PFSK-1 (cell line): ENCODE measurements around the gene APOBEC2.

Experiments
- POLR2AphosphoS5 ChIP-seq: IDR thresholded peaks from 2 replicates; pipeline ENCODE4 v1.6.1; 2012; ENCODE audit warnings: low read depth, mild to moderate bottlenecking, control low read depth, low read length, moderate library complexity
- SIN3A ChIP-seq: IDR thresholded peaks from 2 replicates; pipeline ENCODE4 v1.6.1; 2012; ENCODE audit warnings: mild to moderate bottlenecking, low read length, moderate library complexity, borderline replicate concordance; ENCODE audit not compliant: insufficient read depth
- TAF1 ChIP-seq: IDR thresholded peaks from 2 replicates; pipeline ENCODE4 v1.6.1; 2012; ENCODE audit warnings: low read length, control low read depth, borderline replicate concordance; ENCODE audit not compliant: insufficient read depth
- TF ChIP-seq, protein P1 (sequence below), 2 experiments: IDR thresholded peaks; 2 replicates each; pipeline versions ENCODE4 v1.6.1 to v1.8.0; 2011 to 2012; ENCODE audit warnings: low read depth in 2 of 2, low read length in 2 of 2, control low read depth in 1 of 2, inconsistent platforms in 1 of 2, mild to moderate bottlenecking in 1 of 2, moderate library complexity in 1 of 2; ENCODE audit not compliant: insufficient read depth in 1 of 2

DNA sequence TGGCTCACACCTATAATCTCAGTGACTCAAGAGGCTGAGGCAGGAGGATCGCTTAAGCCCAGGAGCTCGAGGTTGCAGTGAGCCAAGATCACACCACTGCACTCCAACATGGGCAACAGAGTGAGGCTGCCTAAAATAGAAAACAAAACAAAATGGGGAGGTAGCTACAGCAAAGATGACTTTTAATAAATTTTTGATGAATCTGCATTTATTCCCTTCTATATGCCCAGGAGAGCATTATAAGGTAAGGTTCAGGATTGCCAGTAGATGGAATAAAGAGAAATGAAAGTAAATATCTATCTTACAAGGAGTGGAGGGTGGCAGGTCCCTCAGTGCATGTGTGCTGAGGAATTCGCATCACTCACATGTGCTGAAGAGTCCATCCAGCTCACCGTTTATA is 38.2 kb upstream of the APOBEC2 start:
- TF ChIP-seq TAF1 (no peak), POLR2AphosphoS5 (no peak), SIN3A (no peak)
- TF ChIP-seq, protein P1, sequence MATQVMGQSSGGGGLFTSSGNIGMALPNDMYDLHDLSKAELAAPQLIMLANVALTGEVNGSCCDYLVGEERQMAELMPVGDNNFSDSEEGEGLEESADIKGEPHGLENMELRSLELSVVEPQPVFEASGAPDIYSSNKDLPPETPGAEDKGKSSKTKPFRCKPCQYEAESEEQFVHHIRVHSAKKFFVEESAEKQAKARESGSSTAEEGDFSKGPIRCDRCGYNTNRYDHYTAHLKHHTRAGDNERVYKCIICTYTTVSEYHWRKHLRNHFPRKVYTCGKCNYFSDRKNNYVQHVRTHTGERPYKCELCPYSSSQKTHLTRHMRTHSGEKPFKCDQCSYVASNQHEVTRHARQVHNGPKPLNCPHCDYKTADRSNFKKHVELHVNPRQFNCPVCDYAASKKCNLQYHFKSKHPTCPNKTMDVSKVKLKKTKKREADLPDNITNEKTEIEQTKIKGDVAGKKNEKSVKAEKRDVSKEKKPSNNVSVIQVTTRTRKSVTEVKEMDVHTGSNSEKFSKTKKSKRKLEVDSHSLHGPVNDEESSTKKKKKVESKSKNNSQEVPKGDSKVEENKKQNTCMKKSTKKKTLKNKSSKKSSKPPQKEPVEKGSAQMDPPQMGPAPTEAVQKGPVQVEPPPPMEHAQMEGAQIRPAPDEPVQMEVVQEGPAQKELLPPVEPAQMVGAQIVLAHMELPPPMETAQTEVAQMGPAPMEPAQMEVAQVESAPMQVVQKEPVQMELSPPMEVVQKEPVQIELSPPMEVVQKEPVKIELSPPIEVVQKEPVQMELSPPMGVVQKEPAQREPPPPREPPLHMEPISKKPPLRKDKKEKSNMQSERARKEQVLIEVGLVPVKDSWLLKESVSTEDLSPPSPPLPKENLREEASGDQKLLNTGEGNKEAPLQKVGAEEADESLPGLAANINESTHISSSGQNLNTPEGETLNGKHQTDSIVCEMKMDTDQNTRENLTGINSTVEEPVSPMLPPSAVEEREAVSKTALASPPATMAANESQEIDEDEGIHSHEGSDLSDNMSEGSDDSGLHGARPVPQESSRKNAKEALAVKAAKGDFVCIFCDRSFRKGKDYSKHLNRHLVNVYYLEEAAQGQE (IDR thresholded peaks at IDR 0.05; ENCODE audit: insufficient read depth in 1 of 2, low read depth in 2 of 2, low read length in 2 of 2), result no peak
